Natural killer cell treated with Interleukin-12 subunit alpha and Interleukin-12 subunit beta and Interleukin-15 and Interleukin-18, amount 100 ng/mL, for 72 hours (primary cell): ENCODE results near the gene NDUFS7. TPM values are rescaled to one million over a fixed set of nuclear protein-coding genes. Genes with fewer than 3 reads are reported as not detected.

Experiments used
- ATAC-seq, 2 donors: fragments of 150-1000 bp; cut with Tn5 transposase in 1 of 2; sonication (Bioruptor Pico), chemical (Tn5 transposase) in 1 of 2; 2 replicates each; pipeline ENCODE4 v1.10.0; 2021
- DNase-seq: peaks from one replicate; pipeline ENCODE4 v3.0.0; 2022; ENCODE audit warnings: low spot score
- H3K27ac Mint-ChIP-seq, 2 donors: 1 replicate in 1 of 2; 2 replicates in 1 of 2; pipeline ENCODE4 v1.8.0; 2022; ENCODE audit warnings: mixed read lengths in 2 of 2, mild to moderate bottlenecking in 1 of 2, moderate library complexity in 1 of 2
- H3K27me3 Mint-ChIP-seq, 2 donors: 1 replicate in 1 of 2; 2 replicates in 1 of 2; pipeline ENCODE4 v1.8.0; 2022; ENCODE audit warnings: mixed read lengths in 2 of 2
- H3K36me3 Mint-ChIP-seq: one replicate; pipeline ENCODE4 v1.8.0; 2022; ENCODE audit warnings: mixed read lengths
- H3K4me1 Mint-ChIP-seq, 2 donors: 1 replicate in 1 of 2; 2 replicates in 1 of 2; pipeline ENCODE4 v1.8.0; 2022; ENCODE audit warnings: low read depth in 2 of 2, mixed read lengths in 2 of 2, mild to moderate bottlenecking in 1 of 2
- H3K4me3 Mint-ChIP-seq: one replicate; pipeline ENCODE4 v1.8.0; 2022; ENCODE audit warnings: mixed read lengths
- H3K9me3 Mint-ChIP-seq: 2 replicates; pipeline ENCODE4 v1.8.0; 2022; ENCODE audit warnings: mixed read lengths
- total RNA-seq, 2 donors: library from RNA; stranded (reverse); gene quantifications; one replicate each; pipeline ENCODE4 v1.2.3, GENCODE V29; 2022

The NDUFS7 gene
- total RNA-seq, 2 donors from 2014 or later = 89.1 to 89.5 TPM

DNA sequence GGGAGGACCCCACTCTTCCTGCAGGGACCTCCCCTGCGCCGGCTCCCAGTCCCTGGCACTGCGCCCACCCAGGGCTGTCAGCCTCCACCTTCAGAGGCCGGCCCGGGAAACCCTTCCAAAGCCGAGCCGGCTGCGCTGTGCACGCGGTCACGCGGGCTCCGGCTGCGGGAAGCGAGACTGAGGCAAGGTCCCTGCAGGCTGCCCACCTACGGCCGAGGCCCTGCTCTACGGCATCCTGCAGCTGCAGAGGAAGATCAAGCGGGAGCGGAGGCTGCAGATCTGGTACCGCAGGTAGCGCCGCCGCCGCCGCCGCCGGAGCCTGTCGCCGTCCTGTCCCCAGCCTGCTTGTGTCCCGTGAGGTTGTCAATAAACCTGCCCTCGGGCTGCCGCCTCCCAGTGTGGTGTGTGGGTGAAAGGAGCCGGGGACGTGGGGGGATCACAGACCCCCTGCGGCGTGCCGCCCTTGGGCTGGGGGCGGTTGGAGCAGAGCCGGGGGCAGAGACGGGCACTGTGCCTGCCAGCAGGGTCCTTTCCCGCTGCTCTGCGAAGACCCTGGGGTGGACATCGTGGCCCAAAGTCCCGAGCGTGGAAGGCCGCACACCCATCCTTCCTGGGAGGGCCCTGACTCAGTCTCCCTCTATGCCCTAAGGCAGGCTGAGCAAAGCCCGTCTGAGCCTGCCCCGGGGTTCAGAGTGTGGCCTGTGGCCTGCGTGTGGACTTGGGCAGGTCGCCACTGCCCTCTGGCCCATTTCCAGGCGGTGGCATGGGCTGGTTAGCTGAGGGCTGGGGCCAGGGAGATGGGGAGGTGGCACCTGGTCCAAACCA is 11.7 kb downstream of the NDUFS7 start:
- no peak overlapping the region for H3K27ac Mint-ChIP-seq
- H3K36me3 Mint-ChIP-seq = no peaks in the 10 kb centered on the region
- no peaks in the 10 kb centered on the region for H3K4me1 Mint-ChIP-seq
- no peaks in the 10 kb centered on the region for H3K27me3 Mint-ChIP-seq
- H3K4me3 Mint-ChIP-seq = no peak overlapping the region
- peak in 1 of 2 donors; percentile 1 for ATAC-seq
- no peaks in the 10 kb centered on the region for H3K9me3 Mint-ChIP-seq
- DNase-seq = no peak

DNA sequence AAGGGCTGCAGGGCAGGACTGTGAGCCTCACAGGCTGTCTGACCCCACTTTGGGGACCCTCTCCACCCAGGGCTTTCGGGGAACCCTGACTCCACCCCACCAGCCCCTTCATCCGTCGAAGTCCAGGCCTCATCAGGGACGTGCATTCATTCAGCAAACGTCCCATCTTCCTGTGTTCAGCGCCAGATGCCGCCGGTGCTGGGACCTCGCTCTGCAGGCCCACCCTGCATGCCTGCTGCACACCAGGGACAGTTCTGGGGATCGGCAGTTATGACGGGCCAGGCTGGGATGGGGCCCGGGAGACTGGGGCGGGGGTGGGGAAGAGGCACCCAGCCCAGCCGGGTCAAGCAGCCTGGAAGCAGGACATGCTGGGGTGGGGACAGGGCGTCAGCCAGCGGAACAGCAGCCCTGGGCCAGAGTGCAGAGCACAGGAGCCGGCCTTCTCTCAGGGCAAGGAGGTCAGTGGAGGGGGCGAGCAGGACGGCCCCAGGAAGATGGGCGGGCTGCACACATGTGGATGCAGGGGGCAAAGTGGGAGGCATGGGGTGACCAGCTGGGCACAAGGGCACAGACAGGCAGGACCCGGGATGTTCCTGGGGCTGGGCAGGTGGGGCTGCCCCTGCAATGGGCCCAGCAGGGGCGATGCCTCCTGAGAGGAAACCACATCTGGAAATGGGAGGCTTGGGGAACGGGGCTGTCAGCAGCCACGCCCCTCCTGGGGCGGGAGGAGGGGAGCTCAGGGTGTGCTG is 12.5 kb downstream of the NDUFS7 start:
- Mint-ChIP-seq H3K27me3 (no peaks in the 10 kb centered on the region), H3K27ac (no peak overlapping the region), H3K36me3 (no peaks in the 10 kb centered on the region), H3K4me1 (no peaks in the 10 kb centered on the region), H3K9me3 (no peaks in the 10 kb centered on the region), H3K4me3 (no peak overlapping the region)
- ATAC-seq (no peak), DNase-seq (no peak)

DNA sequence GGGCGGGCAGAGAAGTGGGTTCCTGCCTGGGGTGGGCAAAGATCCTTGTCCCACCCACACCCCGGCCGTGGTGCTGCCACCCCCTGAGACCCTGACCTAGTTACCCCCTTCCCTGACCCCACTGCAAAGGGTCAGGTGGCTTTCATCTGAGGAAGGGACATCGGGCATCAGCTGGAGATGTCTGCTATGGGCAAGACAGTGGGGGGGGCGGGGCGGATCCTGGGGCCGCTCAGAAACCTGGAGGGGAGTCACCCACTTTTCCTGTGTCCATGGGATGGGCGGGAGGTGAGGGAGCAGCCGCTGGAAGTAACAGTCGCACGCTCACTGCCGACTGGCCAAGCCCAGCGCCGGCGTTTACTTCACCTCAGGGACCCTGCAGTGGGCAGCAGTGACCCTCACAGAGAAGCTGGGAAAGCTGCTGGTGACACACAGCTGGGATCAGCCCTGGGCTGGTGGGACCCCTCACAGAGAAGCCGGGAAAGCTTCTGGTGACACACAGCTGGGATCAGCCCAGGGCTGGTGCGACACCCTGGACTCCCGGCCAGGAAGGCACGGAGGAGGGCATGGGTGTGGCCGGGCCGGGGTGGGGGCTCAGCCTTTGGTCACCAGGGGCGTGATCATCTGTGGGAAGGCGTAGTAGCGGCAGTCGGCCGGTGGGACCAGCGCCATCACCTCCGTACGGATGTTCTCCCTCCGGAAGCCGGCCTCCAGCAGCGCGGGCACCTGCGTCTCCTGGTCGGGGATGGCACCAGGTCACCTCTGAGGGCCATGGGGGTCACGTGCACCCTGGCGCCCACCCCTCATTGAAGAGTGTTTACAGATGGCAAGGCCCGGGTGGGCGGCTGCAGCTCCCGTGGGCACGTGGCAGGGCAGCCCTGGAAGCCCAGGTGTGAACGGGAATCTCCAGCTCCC is 13.3 kb downstream of the NDUFS7 start:
- Mint-ChIP-seq H3K27ac (no peak overlapping the region), H3K27me3 (no peaks in the 10 kb centered on the region), H3K9me3 (no peaks in the 10 kb centered on the region), H3K4me3 (no peak overlapping the region), H3K36me3 (no peaks in the 10 kb centered on the region), H3K4me1 (no peaks in the 10 kb centered on the region)
- no peak for ATAC-seq
- DNase-seq = no peak

DNA sequence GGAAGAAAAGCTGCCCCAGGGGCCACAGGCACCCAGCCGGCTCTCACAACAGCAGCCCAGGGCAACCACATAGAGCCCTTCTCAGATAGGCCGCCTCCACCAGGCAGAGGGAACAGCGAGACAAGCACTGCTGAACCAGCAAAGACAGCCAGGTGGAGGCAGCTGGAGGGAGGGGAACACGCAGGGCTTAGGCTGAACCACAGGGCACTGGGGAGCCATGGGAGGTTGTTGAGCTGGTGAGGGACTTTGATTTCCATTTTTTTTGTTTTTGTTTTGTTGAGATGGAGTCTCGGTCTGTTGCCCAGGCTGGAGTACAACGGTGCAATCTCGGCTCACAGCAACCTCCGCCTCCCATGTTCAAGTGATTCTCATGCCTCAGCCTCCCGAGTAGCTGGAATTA is 14.1 kb downstream of the NDUFS7 start:
- Mint-ChIP-seq H3K27me3 (peaks cover 2 to 4% of the 10 kb centered on the region in 2 donors), H3K4me3 (no peak overlapping the region), H3K4me1 (peaks cover 4% of the 10 kb centered on the region in 2 donors), H3K9me3 (no peaks in the 10 kb centered on the region), H3K36me3 (no peaks in the 10 kb centered on the region), H3K27ac (no peak overlapping the region)
- no peak for DNase-seq
- ATAC-seq = no peak

DNA sequence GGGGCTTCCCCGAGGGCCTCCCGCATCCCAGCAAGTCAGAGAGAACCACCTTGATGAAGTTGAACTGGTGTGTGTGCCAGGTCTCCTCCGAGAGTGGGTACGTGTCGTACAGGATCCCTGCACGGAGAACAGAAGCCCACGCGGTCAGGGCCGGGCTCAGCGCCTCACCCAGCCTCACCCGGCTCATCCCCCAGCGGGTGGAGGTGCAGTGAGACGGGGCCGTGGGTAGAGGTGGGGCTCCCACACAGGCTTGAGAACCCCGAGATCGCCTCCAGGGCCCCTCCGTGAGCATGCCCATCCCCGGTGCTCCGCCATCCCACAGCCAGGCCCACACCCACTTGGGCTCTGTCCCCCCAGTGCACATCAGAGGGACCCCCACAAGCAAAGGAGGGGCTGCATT is 15.4 kb downstream of the NDUFS7 start:
- ATAC-seq (no peak), DNase-seq (no peak)
- Mint-ChIP-seq H3K27me3 (peaks cover 2 to 8% of the 10 kb centered on the region in 2 donors), H3K36me3 (no peaks in the 10 kb centered on the region), H3K4me1 (peaks cover 6 to 8% of the 10 kb centered on the region in 2 donors), H3K9me3 (no peaks in the 10 kb centered on the region), H3K4me3 (no peak overlapping the region), H3K27ac (no peak overlapping the region)

DNA sequence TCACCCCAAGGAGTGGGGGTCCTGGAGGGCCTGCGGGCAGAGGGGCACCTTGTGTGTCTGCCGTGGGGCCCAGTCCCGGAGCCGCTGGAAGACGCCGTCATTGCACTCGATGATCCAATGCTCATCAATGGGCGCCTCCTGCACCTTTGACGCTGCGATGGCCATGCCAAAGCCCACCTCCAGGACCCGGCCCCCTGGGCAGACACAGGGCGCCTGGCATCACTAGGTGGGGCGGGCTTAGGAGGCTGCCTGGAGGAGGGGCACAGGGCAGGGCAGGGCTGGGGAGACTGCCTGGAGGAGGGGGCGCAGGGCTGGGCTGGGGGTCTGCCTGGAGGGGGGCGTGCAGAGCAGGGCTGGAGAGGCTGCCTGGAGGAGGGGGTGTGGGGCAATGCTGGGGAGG is 16.0 kb downstream of the NDUFS7 start:
- Mint-ChIP-seq H3K4me1 (peaks cover 6 to 8% of the 10 kb centered on the region in 2 donors), H3K27me3 (peaks cover 2 to 8% of the 10 kb centered on the region in 2 donors), H3K36me3 (no peaks in the 10 kb centered on the region), H3K9me3 (no peaks in the 10 kb centered on the region), H3K27ac (no peak overlapping the region), H3K4me3 (no peak overlapping the region)
- no peak for DNase-seq
- no peak for ATAC-seq

DNA sequence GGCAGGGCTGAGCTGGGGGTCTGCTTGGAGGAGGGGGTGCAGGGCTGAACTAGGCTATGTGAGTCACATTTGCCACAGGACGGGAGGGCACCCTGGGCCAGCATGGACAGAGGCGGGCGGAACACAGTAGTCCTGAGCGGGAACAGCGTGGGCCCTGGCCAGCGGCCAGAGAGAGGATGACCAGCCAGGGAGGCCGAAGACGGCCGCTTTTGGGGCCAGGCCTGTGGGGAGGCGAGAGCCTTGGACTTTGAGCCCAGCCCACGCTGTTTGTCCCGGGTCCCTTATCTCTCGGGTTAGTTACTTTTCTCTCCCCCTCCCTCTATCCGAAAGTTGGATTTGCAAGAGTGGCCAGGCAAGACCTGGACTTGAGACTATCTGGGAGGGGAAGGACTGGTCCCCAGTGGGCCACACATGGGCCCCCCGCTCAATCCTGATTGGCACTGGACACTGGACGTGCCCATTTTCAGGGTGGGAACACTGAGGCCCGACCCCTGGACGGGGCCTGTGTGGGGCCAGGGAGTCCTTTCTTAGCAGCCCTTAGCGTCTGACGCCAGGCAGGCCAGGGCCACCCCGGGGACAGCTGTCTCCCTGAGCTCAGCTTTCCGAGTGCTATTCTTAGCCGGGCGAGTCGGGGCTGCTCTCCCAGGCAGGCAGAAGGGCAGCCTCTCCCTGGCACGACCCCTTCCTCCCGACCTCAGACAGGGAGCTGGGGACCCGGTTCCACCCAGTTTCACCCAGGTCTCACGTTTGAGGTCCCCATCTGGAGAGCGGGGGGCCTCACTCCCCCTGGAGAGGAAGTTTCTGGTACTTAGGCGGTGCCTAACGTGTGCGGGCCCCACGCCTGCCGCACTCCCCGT is 16.8 kb downstream of the NDUFS7 start:
- no peak for DNase-seq

DNA sequence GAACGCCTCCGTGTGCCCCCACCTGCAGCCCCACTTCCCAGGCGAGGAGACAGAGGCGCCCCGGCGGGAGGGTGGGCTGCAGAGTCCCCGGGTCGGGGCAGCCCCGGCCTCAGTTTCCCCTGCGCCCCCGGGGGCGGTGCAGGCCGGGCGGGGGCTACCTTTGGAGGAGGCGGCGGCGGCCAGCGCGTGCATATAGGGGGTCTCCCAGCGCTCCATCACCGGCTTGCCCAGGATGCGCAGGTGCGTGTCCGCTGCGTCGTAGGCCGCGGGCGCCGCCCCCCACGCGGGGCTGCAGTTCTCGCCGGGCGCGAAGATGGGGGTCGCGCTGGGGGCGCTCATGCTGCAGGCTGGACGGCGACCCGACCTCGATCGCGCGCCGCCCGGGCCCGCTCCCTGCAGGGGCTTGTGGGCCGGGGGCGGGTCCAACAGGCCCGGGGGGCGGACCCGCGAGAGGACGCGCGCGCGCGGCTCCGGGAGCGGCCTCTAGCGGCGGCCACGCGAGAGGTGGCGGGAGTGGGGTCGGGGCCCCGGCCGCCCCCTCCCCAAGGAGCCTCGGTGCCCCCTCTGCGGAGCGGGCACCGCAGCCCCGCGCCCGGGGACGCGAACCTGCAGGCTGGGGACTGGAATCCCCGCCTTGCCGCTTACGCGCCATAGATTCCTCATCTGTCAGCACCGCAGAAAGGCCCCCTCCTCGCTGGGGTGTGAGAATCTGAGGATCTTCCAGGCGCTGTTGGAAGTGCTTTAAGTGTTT is 17.6 kb downstream of the NDUFS7 start, which contains the start of gene GAMT:
Gene GAMT, minus strand, starts transcription at position 405 of the 751 bp plus-strand sequence. Its CDS starts 66 bp downstream, at position 339.
- Mint-ChIP-seq H3K27me3 (peaks cover 2 to 8% of the 10 kb centered on the region in 2 donors), H3K27ac (no peak within 1 kb of the TSS), H3K4me3 (peak within 1 kb of the TSS; percentile 34), H3K9me3 (no peaks in the 10 kb centered on the region), H3K4me1 (peaks cover 7 to 9% of the 10 kb centered on the region in 2 donors), H3K36me3 (no peaks in the 10 kb centered on the region)
- ATAC-seq = peak; percentile 80 to 83
- DNase-seq = no peak

More for the DNA sequence above, 16.8 kb downstream of the NDUFS7 start:
- H3K9me3 Mint-ChIP-seq = no peaks in the 10 kb centered on the region
- H3K36me3 Mint-ChIP-seq = no peaks in the 10 kb centered on the region
- H3K27ac Mint-ChIP-seq = no peak overlapping the region
- H3K27me3 Mint-ChIP-seq = peaks cover 2 to 8% of the 10 kb centered on the region in 2 donors
- ATAC-seq = no peak
- peak overlapping the region; percentile 34 for H3K4me3 Mint-ChIP-seq
- H3K4me1 Mint-ChIP-seq = peaks cover 6 to 8% of the 10 kb centered on the region in 2 donors

DNA sequence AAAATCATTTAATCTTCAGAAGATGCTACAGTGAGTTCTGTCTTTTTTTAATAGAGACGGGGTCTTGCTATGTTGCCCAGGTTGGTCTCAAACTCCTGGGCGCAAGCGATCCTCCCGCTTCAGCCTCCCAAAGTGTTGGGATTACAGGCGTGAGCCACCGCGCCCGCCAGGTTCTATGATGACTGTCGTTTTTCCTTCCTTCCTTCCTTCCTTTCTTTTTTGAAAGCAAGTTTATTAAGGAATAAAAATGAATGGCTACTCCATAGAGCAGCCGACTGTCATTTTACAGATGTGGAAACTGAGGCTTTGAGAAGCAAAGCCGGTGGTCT is 18.1 kb downstream of the NDUFS7 start:
- Mint-ChIP-seq H3K9me3 (no peaks in the 10 kb centered on the region), H3K36me3 (no peaks in the 10 kb centered on the region), H3K27ac (no peak overlapping the region), H3K27me3 (peaks cover 2 to 8% of the 10 kb centered on the region in 2 donors), H3K4me1 (peaks cover 12 to 14% of the 10 kb centered on the region in 2 donors), H3K4me3 (peak overlapping the region; percentile 20)
- ATAC-seq = no peak
- DNase-seq = no peak

DNA sequence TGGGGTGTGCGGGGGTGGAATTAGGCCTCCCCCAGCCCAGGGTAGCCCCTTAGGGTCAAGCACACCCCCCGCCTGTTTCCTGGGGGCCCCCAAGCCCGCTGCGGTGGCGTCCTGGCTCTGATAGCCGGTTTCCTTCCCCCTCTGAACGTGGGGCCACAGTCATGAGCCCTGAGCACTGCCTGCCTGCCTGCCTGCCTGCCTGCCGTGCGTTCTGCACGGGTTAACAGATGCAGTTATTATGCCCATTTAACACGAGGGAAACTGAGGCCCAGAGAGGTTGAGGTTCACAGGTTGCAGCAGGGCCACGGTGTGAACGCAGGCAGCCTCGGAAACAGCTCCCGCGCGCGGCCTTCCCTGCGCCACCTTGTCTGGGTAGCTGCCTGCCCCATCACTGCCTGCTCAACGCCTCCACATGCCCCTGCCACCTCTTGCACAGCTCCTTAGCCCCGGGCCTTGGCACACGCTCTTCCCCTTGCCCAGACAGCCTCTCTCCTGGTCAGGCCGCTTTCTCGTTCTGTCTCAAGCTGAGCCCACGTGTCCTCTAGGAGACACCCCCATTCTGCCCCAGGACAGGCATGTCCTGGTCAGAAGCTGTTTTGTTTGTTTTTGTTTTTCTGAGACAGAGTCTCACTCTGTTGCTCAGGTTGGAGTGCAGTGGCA is 18.8 kb downstream of the NDUFS7 start:
- Mint-ChIP-seq H3K4me1 (peaks cover 12 to 14% of the 10 kb centered on the region in 2 donors), H3K27ac (peak overlapping the region in 1 of 2 donors; percentile 63), H3K27me3 (peaks cover 2 to 8% of the 10 kb centered on the region in 2 donors), H3K9me3 (no peaks in the 10 kb centered on the region), H3K4me3 (peak overlapping the region; percentile 66), H3K36me3 (no peaks in the 10 kb centered on the region)
- ATAC-seq (no peak), DNase-seq (no peak)

DNA sequence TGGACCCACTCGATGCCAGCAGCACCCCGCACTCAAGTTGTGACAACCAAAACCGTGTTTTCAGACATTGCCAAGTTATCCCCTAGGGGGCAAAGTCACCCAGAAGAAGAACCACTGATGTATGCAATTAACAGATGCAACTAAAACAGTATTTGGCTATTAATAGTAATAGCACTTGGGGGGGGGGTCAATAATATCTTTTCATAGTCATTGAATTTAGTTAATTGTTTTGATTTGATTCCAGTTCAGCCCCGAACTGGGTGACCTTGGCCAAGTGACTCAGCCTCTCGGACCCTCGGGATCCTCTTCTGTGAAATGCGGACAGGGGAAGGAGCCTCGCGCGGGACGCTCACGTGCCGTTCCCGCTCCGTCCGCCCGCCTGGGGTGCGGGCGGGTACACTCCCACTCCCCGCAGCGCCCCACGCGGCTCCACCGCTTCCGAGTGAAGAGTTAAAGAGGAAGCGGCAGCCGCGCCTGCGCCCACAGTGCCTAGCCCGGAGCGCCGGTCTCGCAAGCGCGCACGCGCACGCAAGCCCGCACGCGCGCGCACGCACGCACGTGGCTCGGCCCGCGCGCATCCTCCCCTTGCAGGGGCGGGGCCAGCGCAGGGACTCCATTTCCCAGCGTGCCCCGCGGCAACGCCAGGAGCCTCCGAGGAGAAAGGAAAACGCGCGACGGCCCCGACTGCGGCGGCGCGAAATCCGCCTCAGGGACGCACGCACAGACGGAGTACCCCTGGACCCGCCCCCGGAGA is 23.2 kb downstream of the NDUFS7 start:
- peak; percentile 91 to 94 for ATAC-seq
- peak; percentile 100 for DNase-seq
- Mint-ChIP-seq H3K9me3 (no peaks in the 10 kb centered on the region), H3K36me3 (peaks cover 5% of the 10 kb centered on the region), H3K27me3 (peaks cover 2 to 8% of the 10 kb centered on the region in 2 donors), H3K4me3 (peak overlapping the region; percentile 69), H3K27ac (peak overlapping the region; percentile 48 to 81), H3K4me1 (peaks cover 46% of the 10 kb centered on the region in 2 donors)
